GM21576 (cell line): Measurements from ENCODE around the gene COX15.
"Not testable (repeated sequence)": the region's sequence is repeated elsewhere in the genome, so short reads cannot be mapped to it uniquely, and the experiment has no call there.

Experiments
- ATAC-seq: cut with Tn5 transposase; IDR thresholded peaks from one replicate; pipeline ENCODE4 v1.9.1; 2021; ENCODE audit warnings: mild to moderate bottlenecking, moderate library complexity; ENCODE audit not compliant: unreplicated experiment

COX15 gene

DNA sequence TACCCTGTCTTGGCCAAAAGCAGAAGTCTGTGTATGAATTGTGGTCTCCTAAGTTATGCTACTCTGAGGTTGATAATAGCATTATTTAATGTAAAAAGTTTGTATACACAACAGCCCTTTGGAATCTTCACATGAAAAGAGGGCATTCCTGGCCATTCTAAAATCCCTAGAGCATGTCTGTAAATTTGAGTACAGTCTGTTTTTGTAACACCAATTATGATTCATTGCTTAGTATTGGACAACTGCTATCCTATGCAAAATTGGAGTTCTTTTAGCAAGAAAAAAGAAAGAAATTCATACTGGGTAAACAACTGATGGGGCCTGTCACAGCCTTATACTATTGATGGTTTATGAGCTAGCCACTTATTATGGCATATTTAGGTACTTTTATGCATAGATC, 10.3 kb upstream of the COX15 start:
- ATAC-seq, result no peak

DNA sequence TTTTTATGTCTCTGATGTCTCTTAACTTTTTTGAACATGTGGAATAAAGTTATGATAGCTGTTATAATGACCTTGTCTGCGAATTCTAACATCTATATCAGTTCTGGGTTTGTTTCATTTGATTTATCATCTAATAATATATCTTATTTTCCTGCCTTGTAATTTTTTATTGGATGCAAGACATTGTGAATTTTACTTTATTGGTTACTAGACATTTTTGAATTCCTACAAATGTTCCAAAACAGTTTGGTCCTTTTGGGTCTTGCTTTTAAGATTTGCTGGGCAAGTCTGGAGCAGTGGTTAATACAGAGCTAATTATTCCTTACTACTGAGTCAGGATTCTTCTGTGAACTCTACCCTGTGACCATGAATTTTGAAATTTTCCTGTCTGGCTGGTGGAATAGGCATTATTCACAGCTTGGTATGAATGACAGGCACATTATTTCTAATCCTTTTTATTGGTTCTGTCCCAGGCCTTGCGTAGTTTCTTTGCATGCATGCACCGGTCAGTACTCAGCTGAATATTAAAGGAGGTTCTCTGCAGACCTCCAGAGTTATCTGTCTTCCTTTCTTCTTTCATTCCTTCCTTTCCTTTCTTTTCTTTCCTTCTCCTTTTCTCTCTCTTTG, 9.1 kb upstream of the COX15 start:
- no peak for ATAC-seq

DNA sequence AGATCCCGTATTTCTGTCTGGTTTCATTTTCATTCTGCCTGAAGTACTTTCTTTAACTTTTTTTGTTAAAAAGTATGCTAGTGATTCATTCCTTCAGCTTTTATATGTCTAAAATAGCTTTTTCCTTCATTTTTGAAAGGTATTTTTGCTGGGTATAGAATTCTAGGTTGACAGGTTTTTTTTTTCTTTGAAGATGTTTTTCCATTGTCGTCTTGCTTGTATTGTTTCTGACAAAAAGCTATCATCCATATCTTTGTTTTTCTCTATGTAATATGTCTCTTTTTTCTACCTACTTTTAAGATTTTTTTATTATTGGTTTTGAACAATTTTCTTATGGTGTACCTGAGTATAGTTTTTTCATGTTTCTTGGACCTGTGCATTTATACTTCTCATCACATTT, 8.3 kb upstream of the COX15 start:
- no peak for ATAC-seq

DNA sequence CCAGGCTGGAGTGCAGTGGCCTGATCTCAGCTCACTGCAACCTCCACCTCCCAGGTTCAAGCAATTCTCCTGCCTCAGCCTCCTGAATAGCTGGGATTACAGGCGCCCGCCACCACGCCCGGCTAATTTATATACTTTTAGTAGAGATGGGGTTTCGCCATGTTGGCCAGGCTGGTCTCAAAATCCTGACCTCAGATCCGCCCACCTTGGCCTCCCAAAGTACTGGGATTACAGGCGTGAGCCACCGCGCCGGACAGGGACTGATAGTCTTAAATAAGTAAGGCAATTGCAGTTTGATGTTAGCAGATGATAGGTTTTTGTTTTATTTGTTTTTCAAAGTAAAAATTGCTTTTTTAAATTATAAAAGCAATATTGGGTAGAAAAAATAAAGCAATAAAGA, 2.2 kb upstream of the COX15 start:
- not testable (repeated sequence) for ATAC-seq

DNA sequence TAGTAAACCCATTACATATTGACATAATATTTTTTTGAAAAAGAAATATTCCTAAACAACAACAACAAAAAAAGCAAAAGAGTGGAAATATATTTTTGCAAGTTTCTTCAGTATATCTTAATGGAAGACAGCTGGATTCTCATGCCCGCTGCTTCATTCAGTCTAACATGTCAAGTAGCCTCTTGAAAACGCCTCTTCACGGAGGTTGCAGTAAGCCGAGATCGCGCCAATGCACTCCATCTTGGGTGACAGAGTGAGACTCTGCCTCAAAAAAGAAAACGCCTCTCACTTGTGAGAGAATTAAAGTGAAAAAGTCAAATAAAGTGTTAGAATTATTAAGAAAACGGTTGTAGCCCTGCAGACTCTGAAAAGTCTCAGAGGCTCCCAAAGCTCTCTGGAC, 1.4 kb upstream of the COX15 start:
- ATAC-seq, result no peak

DNA sequence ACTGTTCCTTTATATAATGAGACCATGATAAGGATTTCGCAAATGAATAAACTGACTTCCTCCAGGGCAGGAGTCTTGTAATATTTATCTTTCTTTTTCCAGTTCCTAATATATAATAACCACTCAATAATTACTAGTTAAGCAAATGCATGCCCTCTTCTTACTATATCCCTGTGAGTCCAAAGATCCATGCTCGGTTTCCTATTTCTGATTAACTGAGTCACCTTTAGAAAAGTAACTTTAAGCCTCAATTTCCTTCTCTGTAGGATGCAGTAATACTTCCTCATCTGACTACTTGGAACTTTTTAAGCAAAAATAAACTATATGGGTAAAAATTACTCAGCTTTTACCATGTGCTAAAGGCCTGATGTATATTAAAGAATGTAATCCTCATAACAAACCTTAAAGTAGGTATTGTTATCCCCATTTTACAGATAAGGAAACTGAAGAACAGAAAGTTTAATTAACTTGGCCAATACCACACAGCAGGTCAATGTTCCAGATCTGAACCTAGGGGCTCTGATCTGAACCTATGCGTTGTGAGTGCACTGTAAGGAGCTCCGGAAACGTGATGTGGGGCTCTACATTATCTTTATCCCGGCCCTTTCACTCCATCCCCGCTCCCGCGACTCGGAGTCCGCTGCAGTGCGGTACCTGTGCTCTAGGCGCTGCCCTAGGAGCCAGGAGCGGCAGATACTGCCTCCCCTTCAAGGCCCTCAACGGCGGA, 458 bp downstream of the COX15 start:
- peak; percentile 28 for ATAC-seq

DNA sequence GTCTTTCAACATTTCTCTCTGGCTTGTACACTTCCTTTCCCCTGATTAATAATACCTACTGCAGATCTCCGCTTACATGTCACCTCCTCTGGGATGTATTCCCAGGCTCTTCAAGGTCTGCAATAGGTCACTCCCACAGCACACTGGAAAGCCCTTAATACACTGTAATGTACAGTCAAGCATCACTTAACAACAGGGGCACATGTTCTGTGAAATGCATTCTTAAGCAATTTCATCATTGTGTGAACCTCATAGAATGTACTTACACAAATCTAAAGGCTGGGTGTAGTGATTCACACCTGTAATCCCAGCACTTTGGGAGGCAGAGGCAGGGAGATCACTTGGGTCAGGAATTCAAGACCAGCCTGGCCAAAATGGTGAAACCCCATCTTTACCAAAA, 1.9 kb downstream of the COX15 start:
- no peak for ATAC-seq

DNA sequence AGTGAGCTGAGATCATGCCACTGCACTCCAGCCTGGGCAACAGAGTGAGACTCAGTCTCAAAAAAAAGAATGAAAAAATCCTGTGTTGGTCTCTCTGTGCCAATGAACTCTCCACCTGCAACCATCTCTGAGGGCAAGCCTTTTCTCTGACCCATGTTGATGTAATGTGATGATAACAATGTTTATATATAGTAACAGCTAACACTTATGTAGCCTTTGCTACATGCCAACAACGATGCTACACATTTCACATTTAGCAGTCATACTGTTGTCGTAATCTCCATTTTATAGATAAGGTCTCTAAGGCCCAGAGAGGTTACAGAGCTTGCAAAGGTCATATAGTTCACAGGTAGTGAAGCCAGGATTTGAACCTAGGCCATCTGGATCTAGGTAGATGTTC, 11.5 kb downstream of the COX15 start:
- no peak for ATAC-seq

DNA sequence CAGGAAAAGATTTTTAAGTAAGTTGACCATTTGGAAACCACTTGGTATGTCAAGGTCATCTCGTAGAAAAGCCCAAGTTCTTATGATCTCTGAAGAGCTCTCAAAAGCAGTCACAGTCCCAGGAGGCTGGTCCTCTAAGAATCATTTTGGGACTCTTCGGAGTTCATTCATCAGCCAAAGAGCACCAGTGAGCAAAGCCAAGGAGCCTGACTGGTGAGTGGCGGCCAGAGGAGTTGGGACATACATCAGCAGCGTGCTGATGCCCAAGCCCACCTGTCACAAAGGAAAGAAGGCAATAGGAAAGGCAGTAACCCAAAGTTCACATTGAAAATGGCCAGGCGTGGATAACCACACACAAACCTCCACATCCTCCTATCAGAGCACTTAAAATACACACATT, 17.5 kb downstream of the COX15 start:
- ATAC-seq, result no peak

DNA sequence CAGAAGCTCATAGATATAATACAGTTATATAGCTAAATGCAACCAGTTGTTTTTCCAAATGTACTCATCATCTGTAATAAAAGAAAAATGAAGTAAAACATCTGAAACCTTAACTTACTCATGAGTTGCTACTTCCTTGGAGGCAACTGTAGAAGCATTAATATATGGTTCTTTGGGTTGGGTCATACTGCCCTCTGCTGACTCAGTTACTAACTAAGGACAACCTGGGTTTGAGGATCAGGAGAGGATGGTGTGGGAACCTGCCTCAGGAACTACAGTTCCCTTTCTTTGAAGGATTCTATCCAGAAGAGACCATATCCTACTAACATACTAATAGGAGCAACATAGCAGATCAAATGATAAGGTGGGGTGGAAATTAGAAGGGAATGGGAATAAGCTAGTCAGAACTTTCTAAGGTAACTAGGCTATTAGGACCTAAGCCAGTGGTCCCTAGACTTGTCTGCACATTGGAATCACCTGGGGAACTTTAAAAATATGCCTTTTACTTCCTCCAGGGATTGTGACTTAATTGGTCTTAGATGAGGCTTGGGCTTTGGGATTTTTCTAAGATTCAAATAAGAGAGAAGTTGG, 20.7 kb downstream of the COX15 start:
- ATAC-seq, result peak; percentile 76

DNA sequence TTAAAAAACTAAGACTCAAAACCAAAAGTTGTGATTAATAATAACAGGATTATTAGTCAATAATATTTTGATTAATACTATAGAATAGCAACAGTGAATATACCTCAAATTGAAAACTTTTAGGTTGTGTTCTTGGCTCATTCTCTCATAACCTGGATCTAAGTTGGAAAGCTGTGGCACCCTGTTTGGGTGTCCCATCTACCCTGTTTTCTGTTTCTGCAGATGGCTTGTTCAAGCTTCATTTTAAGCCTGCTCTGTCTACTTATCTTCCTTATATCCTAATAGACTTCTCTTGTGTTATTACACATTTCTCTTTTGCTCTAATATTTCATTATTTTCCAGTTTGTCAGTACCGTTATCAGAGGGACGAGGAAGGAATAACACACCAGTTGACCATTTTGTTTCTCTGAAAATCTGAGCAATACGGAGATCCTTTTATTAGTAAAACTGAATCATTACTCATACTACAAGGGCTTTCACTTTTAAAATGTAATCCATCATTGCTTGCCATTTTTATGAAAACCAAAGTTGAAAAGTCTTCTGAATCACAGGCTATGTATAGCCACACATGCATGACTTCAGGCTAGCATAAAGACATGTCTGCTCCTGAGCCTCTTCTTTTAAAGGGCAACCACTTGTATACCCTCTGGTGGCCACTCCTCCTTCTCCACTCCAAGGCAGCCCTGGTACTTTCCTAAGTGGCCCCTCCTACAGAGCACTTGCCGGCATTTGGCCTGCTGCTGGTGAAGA, 22.3 kb downstream of the COX15 start:
- no peak for ATAC-seq

DNA sequence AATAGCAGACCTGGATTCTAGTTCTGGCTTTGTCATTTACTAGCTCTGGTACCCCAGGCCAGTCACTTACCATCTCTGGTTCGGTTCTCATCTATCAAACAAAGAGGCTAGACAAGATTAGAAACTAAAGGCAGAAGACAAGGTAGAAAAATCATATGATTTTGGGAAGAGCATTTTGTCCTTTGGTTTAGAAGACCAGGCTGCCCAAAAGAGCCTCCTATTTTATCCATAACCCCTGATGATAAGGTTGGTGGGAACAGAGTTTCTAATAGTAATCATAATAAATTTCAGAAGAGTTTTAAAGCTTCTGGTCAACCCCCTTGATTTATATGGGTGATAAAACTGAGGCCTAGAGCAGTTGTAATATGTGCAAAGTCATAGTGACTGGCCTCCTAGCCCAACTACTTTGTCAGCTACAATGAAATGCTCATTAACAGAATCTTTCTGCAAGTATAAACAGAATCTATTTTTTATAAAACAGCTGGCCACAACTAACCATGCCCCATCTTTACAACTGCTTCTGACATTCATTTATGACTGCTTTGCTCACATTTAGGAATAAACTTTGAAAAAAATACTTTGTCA, 23.4 kb downstream of the COX15 start:
- no peak for ATAC-seq

DNA sequence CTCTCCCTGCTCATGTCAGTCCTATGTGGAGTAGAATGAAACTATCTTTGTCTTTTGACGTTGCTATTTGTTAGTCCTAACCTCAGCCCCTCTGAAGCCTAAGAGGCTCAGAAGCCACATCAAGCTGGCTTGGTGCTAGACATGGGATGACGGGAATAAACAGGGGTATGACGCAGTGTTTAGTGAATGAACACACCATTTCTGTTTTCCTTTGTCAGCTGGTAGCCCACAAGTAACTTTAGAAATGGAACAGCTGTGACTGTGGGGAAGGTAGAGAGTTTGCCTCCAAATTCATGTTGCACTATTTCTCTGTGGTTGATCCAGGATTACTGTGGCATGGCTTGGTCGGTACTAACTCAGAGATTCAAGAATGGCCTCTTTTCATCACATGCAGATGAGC, 31.3 kb downstream of the COX15 start:
- ATAC-seq, result no peak

DNA sequence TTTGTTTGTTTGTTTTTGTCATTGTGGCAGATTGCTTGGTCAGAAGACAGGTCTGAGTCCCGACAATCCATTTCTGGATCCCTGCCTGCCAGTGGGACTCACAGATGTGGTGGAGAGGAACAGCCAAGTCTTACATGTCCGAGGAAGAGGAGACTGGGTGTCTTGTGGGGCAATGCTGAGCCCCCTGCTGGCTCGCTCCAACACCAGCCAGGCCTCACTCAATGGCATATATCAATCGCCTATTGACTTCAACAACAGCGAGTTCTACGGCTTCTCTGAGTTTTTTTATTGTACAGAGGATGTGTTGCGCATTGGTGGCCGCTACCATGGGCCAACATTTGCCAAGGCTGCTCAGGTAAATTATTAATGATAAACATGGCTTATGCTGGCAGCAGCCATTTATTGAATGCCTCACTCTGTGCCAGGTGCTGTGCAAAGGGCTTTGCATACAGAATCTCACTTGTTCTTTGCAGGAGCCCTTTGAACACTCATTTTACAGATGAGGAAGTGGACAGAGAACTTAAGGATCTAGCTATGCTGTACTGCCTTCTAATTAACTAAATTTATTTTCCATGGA, 33.3 kb downstream of the COX15 start:
- no peak for ATAC-seq

DNA sequence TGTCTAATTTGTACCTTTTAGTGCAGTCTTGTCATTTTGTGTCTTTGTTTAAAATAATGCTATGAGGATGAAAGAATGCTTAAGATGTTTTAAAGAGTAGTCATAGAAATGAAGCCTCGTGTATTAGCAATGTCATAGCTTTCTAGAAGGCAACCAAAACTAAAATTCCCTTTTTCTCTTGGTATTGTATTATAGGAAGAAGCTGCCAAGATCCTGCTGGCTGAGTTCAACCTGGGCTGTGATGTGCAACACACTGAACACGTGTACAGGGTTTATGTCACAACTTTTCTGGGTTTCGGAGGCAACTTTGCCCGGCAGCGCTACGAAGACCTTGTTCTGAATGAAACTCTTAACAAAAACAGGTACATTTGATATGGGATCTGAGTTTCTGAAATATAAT, 36.2 kb downstream of the COX15 start:
- no peak for ATAC-seq

DNA sequence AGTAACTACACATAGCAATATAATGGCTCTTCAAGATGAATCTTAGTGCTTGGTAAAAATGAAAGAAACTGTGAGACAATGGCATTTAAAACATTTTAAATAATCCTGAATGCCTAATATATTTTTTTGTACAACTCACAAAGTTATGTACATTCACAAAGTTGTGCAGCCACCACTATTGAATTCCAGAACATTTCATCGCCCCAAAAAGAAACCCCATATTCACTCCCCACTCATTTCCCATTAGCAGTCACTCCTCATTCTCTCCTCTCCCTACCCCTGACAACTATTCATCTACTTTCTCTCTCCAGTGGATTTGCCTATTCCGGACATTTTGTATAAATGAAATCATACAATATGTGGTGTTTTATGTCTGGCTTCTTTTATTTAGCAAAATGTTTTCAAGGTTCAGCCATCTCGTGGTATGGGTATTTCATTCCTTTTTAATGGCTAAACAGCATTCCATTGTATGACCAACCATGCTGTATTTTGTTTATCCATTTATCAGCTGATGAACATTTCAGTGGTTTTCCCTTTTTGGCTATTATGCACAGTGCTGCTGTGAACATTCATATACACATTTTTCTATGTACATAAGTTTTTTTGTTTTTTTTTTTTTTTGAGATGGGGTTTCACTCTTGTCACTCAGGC, 37.9 kb downstream of the COX15 start:
- ATAC-seq, result no peak

DNA sequence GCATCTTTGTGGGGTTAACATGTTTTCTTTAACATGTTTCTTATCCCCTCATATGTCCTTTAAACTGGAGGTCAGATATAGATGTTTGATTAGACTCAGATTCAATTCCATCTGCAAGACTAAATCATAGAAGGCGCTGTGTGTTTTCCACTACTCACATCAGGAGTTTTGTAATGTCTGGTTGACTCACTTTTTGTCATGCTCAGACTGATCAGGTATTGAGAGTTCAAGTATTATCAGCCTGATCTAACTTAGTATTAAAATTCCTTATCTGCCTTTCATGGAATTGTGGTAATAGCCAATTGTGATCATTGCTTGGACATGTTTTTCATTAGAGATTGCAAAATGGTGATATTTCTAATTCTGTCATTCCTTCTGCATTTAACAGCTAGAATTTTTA, 42.5 kb downstream of the COX15 start:
- no peak for ATAC-seq

DNA sequence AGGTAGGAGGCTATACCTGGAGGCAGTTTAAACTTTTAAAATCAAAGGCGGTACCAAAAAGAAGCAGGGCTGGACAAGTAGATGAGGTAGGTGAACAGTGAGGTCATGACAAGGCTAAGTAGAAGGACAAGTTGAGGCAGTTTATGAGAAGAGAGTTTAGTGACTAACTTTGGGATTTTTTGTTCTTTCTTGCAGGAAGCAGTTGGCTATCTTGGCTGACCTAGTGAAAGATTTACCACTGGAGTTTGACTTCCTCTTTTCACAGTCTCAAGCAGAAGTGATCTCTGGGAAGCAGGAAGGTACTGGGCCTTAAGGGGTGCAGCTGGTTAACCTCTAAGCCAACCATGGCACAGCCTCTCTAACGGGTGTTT, 46.3 kb downstream of the COX15 start:
- ATAC-seq, result peak; percentile 82

DNA sequence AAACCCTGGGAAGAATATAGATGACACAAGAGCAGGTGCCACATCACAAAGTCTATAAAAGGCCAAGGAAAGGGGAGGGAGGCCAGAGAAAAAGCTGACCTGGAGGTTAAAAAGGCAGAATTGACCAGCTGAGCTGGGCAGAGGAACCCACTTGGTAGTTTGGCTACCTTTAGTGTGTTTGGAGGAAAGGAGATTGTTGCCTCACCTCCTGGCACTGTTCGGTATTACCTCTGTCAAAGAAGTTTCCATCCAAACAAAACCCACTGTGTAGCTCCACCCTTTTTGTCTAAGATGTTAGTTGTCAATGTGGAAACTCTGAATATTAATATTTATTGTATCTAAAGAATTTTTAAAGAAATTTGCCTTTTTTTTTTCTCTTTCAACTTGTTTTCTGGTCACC, 49.2 kb downstream of the COX15 start:
- ATAC-seq, result no peak
